LHCN-M2 (cell line): ENCODE results near the gene YARS2. TPM values are rescaled to one million over a fixed set of nuclear protein-coding genes. Genes with fewer than 3 reads are reported as not detected.

ENCODE experiments used
- total RNA-seq: library from RNA; depleted of rRNA; stranded (reverse); fragments of >200 nt; gene quantifications from 2 replicates; pipeline ENCODE4 v1.2.3, GENCODE V29; 2014; rRNA removed

The YARS2 gene
- total RNA-seq, 1 experiment from 2014 or later: 27.2 TPM

Other genes with a start within 250 kb of the YARS2 start
- gene DNM1L, start 76.6 kb downstream of the YARS2 start, total RNA-seq: 61.0 and 74.9 TPM in 2 replicates
- 1.9 and 2.8 TPM in 2 replicates for gene PKP2, start 140.9 kb upstream of the YARS2 start, total RNA-seq